BE2C (cell line): ENCODE results near the gene ATP8A2.

Source experiments
- DNase-seq: peaks from one replicate; pipeline ENCODE4 v3.0.0-alpha.2; 2020
- H3K27me3 ChIP-seq: fragments of 250-450 bp; sonication (Bioruptor Pico); 2 replicates; pipeline ENCODE4 v1.5.1; 2020; ENCODE audit warnings: mild to moderate bottlenecking
- H3K36me3 ChIP-seq: fragments of 250-450 bp; sonication (Bioruptor Pico); 2 replicates; pipeline ENCODE4 v1.5.1; 2020; ENCODE audit warnings: mild to moderate bottlenecking
- H3K4me1 ChIP-seq: fragments of 250-450 bp; sonication (Bioruptor Pico); 2 replicates; pipeline ENCODE4 v1.5.1; 2020
- H3K4me3 ChIP-seq: 2 replicates; pipeline ENCODE4 v1.5.1; 2011; ENCODE audit warnings: low read depth, low read length
- H3K9me3 ChIP-seq: fragments of 250-450 bp; sonication (Bioruptor Pico); 2 replicates; pipeline ENCODE4 v1.5.1; 2020
- TF ChIP-seq, protein P1 (sequence below): IDR thresholded peaks from 2 replicates; pipeline ENCODE4 v1.5.1; 2012; ENCODE audit warnings: mild to moderate bottlenecking, low read depth, low read length

ATP8A2 gene

DNA sequence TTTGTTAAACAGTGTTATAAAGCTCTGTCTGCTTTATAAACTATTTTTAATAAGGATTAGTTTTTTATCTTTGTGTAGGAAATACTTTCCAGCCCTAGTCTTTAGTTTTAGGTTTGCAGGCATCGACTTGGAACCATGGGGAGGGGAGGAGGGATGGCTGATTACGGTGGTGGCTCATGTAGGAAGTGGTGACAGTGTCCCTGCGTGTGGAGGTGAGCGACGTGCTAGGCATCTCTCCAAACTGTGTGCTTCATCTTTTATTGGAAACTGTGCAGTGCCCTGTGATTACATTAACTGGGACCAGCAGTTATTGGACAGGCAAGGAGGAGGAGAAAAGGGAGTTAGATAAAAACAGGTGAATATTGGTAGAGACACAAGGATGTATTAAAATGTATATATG, 203.8 kb downstream of the ATP8A2 start:
- no peak overlapping the region for H3K4me3 ChIP-seq
- TF ChIP-seq, protein P1, sequence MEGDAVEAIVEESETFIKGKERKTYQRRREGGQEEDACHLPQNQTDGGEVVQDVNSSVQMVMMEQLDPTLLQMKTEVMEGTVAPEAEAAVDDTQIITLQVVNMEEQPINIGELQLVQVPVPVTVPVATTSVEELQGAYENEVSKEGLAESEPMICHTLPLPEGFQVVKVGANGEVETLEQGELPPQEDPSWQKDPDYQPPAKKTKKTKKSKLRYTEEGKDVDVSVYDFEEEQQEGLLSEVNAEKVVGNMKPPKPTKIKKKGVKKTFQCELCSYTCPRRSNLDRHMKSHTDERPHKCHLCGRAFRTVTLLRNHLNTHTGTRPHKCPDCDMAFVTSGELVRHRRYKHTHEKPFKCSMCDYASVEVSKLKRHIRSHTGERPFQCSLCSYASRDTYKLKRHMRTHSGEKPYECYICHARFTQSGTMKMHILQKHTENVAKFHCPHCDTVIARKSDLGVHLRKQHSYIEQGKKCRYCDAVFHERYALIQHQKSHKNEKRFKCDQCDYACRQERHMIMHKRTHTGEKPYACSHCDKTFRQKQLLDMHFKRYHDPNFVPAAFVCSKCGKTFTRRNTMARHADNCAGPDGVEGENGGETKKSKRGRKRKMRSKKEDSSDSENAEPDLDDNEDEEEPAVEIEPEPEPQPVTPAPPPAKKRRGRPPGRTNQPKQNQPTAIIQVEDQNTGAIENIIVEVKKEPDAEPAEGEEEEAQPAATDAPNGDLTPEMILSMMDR, result no peak
- H3K4me1 ChIP-seq, result no peaks in the 10 kb centered on the region
- no peaks in the 10 kb centered on the region for H3K9me3 ChIP-seq
- peaks cover 8% of the 10 kb centered on the region for H3K27me3 ChIP-seq
- DNase-seq, result no peak
- H3K36me3 ChIP-seq, result no peaks in the 10 kb centered on the region

DNA sequence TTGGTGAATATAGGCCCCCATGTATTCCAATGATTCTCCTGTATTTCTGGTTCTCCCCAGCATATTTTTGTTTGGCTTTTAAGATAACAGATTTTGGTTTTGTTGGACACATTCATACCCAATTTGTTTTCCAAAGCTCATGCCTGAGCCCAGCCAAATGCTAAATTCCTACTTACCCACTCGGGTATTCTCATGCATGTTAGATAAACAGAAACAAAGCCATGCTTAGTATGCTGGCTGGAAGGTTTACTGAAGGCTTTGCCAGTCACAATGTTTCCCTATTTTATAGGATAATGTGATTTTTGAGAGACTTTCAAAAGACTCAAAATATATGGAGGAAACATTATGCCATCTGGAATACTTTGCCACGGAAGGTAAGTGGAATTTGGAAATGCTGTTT, 206.8 kb downstream of the ATP8A2 start:
- Histone ChIP-seq H3K4me3 (no peak overlapping the region), H3K36me3 (no peaks in the 10 kb centered on the region)
- no peak for DNase-seq

DNA sequence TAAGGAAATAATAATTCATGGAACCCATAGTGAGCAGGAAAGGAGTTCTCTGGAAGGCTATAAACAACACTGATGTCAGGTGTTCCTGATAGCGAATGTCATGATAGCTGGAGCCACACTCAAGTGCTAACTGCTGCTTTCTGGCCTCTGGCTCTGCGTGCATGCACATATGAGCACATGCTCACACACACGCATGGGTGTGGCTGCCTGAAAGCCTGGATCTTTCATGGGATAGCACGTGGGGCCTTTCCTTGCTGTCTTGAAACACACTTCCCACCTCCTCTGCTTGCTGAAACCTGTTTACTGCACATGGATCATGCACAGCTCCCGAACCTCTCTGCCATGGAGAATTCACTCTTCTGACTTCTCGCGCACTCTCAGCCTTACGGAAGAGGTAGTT, 207.4 kb downstream of the ATP8A2 start:
- Histone ChIP-seq H3K4me3 (no peak overlapping the region), H3K27me3 (peaks cover 8% of the 10 kb centered on the region), H3K36me3 (no peaks in the 10 kb centered on the region), H3K9me3 (no peaks in the 10 kb centered on the region), H3K4me1 (no peaks in the 10 kb centered on the region)
- TF ChIP-seq, protein P1, result no peak
- DNase-seq, result no peak

More for the DNA sequence above, 206.8 kb downstream of the ATP8A2 start:
- TF ChIP-seq, protein P1, result no peak
- H3K9me3 ChIP-seq, result no peaks in the 10 kb centered on the region
- H3K27me3 ChIP-seq, result peaks cover 8% of the 10 kb centered on the region
- no peaks in the 10 kb centered on the region for H3K4me1 ChIP-seq

DNA sequence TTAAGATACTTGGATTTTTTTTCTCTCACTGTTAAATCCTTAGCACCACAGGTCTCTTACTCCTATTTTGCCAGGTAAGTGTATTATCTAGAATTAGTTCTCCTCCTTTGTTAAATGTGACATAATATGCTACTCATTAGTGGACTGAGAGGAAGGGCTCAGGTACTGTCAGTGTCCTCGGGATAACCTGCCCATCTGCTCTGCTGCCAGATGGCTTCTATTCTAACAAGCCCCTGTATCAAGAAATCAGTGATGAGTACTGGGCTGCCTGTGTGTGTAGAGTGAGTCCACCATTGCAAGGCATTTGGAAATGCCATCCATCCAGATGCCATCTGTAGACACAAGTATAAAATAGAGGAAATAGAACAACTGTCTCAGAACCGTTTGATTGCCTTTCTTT, 209.6 kb downstream of the ATP8A2 start:
- no peak for DNase-seq
- H3K36me3 ChIP-seq, result no peaks in the 10 kb centered on the region
- H3K4me3 ChIP-seq, result no peak overlapping the region
- H3K9me3 ChIP-seq, result no peaks in the 10 kb centered on the region
- no peaks in the 10 kb centered on the region for H3K4me1 ChIP-seq
- TF ChIP-seq, protein P1, result no peak
- no peaks in the 10 kb centered on the region; the same call in 1 of the 2 replicates for H3K27me3 ChIP-seq

DNA sequence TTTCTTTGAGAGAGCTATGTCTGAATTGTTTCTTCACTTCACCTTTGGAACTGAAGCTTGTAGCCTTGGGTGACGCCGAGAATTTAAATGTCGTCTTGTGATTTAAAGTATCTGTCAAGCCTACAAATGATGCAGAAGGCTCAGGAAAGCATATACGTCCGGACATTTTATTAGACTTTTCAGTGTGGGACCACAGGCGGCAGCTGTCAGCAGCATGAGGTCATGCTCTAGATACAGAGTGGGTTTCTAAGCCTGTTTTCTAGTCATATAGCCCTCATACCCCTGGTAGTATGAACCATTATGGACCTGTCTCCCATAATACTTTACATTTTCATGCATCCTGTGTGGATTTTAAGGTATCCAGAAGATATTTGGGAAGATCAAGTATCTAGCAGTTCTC, 212.3 kb downstream of the ATP8A2 start:
- no peaks in the 10 kb centered on the region for H3K36me3 ChIP-seq
- no peak for DNase-seq
- H3K4me3 ChIP-seq, result no peak overlapping the region
- H3K9me3 ChIP-seq, result no peaks in the 10 kb centered on the region
- H3K4me1 ChIP-seq, result no peaks in the 10 kb centered on the region
- TF ChIP-seq, protein P1, result no peak
- H3K27me3 ChIP-seq, result no peaks in the 10 kb centered on the region

DNA sequence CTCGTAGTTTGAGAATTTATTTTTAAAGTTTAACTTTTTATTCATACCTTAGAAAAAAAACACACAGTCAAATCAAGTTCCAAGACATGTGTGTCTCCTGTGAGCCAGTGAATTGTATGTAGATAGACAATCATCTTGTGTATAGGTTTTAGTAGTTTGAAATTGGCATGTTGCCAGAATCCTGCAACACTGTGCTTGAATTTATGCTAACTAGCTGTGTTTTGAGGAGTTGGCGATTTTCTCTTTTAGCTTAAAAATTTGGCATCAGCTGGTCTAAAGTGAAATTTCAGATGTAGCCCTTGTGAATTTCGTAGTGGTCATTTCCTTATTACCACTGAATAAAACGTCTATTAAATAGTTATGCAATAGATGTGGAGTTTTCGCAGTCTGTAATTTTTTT, 213.2 kb downstream of the ATP8A2 start:
- TF ChIP-seq, protein P1, result no peak
- Histone ChIP-seq H3K4me1 (no peaks in the 10 kb centered on the region), H3K27me3 (no peaks in the 10 kb centered on the region), H3K4me3 (no peak overlapping the region), H3K36me3 (no peaks in the 10 kb centered on the region), H3K9me3 (no peaks in the 10 kb centered on the region)
- no peak for DNase-seq
